Trophoblast cell (in vitro differentiated cells and primary cell): ENCODE results near the gene PSMF1.

Source experiments
- DNase-seq, 2 donors: peaks; one replicate each; pipeline ENCODE4 v3.0.0-alpha.2; 2016
- H2AFZ ChIP-seq: 2 replicates; pipeline ENCODE4 v1.6.1; 2013; ENCODE audit warnings: low read length, moderate library complexity, mild to moderate bottlenecking; ENCODE audit not compliant: insufficient read depth, poor library complexity
- H2AK5ac ChIP-seq: 2 replicates; pipeline ENCODE4 v1.6.1; 2013; ENCODE audit warnings: mild to moderate bottlenecking, low read length
- H2BK120ac ChIP-seq: 2 replicates; pipeline ENCODE4 v1.6.1; 2013; ENCODE audit warnings: low read length, mild to moderate bottlenecking, moderate library complexity; ENCODE audit not compliant: insufficient read depth, poor library complexity
- H2BK12ac ChIP-seq: 2 replicates; pipeline ENCODE4 v1.6.1; 2013; ENCODE audit warnings: mild to moderate bottlenecking, low read length, moderate library complexity
- H2BK5ac ChIP-seq: 2 replicates; pipeline ENCODE4 v1.6.1; 2013; ENCODE audit warnings: low read length, low read depth, moderate library complexity, mild to moderate bottlenecking; ENCODE audit not compliant: poor library complexity
- H3K14ac ChIP-seq: 2 replicates; pipeline ENCODE4 v1.6.1; 2013; ENCODE audit warnings: mild to moderate bottlenecking, low read length
- H3K18ac ChIP-seq: 2 replicates; pipeline ENCODE4 v1.6.1; 2013; ENCODE audit warnings: mild to moderate bottlenecking, low read length
- H3K23ac ChIP-seq: 2 replicates; pipeline ENCODE4 v1.6.1; 2013; ENCODE audit warnings: low read length
- H3K27ac ChIP-seq: 2 replicates; pipeline ENCODE4 v1.5.1; 2013; ENCODE audit warnings: low read depth, mild to moderate bottlenecking, inconsistent platforms, low read length, moderate library complexity
- H3K27me3 ChIP-seq: 2 replicates; pipeline ENCODE4 v1.6.1; 2013; ENCODE audit warnings: inconsistent platforms, mild to moderate bottlenecking, low read length, moderate library complexity; ENCODE audit not compliant: insufficient read depth
- H3K36me3 ChIP-seq, 2 experiments: 1 replicate in 1 of 2; 2 replicates in 1 of 2; pipeline ENCODE4 v1.6.1; 2013; ENCODE audit warnings: low read length in 2 of 2, mild to moderate bottlenecking in 2 of 2, moderate library complexity in 1 of 2; ENCODE audit not compliant: insufficient read depth in 2 of 2, control insufficient read depth in 1 of 2
- H3K4ac ChIP-seq: 2 replicates; pipeline ENCODE4 v1.6.1; 2013; ENCODE audit warnings: low read depth, mild to moderate bottlenecking, low read length, moderate library complexity
- H3K4me1 ChIP-seq, 2 experiments: 1 replicate in 1 of 2; 2 replicates in 1 of 2; pipeline ENCODE4 v1.6.1; 2013; ENCODE audit warnings: low read length in 2 of 2, mild to moderate bottlenecking in 2 of 2, moderate library complexity in 1 of 2; ENCODE audit not compliant: insufficient read depth in 2 of 2, control insufficient read depth in 1 of 2
- H3K4me2 ChIP-seq: 2 replicates; pipeline ENCODE4 v1.6.1; 2013; ENCODE audit warnings: inconsistent platforms, mild to moderate bottlenecking, low read length, moderate library complexity
- H3K4me3 ChIP-seq: 2 replicates; pipeline ENCODE4 v1.5.1; 2013; ENCODE audit warnings: mild to moderate bottlenecking, low read depth, low read length, inconsistent platforms
- H3K79me1 ChIP-seq: one replicate; pipeline ENCODE4 v1.6.1; 2013; ENCODE audit warnings: low read length
- H3K79me2 ChIP-seq: 2 replicates; pipeline ENCODE4 v1.6.1; 2013; ENCODE audit warnings: low read length, mild to moderate bottlenecking; ENCODE audit not compliant: control insufficient read depth, insufficient read depth, poor library complexity
- H3K9ac ChIP-seq: 2 replicates; pipeline ENCODE4 v1.6.1; 2013; ENCODE audit warnings: mild to moderate bottlenecking, low read length
- H3K9me3 ChIP-seq: 2 replicates; pipeline ENCODE4 v1.6.1; 2013; ENCODE audit warnings: low read depth, mild to moderate bottlenecking, control low read depth, inconsistent platforms, low read length; ENCODE audit not compliant: insufficient read depth
- H4K12ac ChIP-seq: 2 replicates; pipeline ENCODE4 v1.6.1; 2013; ENCODE audit warnings: low read depth, mild to moderate bottlenecking, low read length, moderate library complexity
- H4K8ac ChIP-seq: 2 replicates; pipeline ENCODE4 v1.6.1; 2013; ENCODE audit warnings: low read depth, mild to moderate bottlenecking, low read length, moderate library complexity
- H4K91ac ChIP-seq: one replicate; pipeline ENCODE4 v1.6.1; 2013; ENCODE audit warnings: low read depth, mild to moderate bottlenecking, low read length, moderate library complexity
- WGBS: extraction: QIAGEN DNeasy Blood & Tissue Kit; methylation state at CpG from one replicate; pipeline ENCODE4 v1.1.7; 2013; ENCODE audit warnings: missing lambda C conversion rate; ENCODE audit not compliant: insufficient read length, insufficient coverage; ENCODE audit errors: extremely low coverage; 5-methylcytosine and 5-hydroxymethylcytosine counted together

The PSMF1 gene

DNA sequence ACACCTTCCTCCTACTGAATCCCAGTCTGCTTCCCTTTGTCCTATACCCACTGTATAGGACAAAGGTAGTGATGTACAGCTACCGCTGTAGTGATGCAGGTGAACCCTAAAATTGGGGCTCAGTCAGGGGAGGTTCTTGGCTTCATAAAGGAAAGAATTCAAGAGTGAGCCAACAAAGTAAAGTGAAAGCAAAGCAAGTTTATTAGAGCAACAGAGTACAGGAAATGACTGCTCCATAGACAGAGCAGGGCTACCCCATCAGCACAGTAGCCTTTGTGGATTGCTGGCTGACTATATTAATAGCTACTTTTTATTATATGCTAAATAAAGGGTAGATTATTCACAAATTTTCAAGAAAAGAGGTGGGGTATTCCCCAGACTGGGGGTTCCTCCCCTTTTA is 81.6 kb downstream of the PSMF1 start:
- Histone ChIP-seq H4K91ac (no peak overlapping the region), H3K4me1 (no peaks in the 10 kb centered on the region), H2BK5ac (no peak overlapping the region), H4K12ac (no peak overlapping the region), H3K23ac (no peak overlapping the region), H3K27ac (no peak overlapping the region), H3K9me3 (no peaks in the 10 kb centered on the region), H3K18ac (no peak overlapping the region), H3K79me2 (no peaks in the 10 kb centered on the region), H3K36me3 (no peaks in the 10 kb centered on the region), H2AFZ (no peak overlapping the region), H3K4me3 (no peak overlapping the region), H3K27me3 (no peaks in the 10 kb centered on the region), H2AK5ac (no peak overlapping the region), H3K14ac (no peak overlapping the region), H2BK120ac (no peak overlapping the region), H3K79me1 (no peaks in the 10 kb centered on the region), H3K4ac (no peak overlapping the region), H3K9ac (no peak overlapping the region), H2BK12ac (no peak overlapping the region), H3K4me2 (no peak overlapping the region), H4K8ac (no peak overlapping the region)
- no peak for DNase-seq
- WGBS: no CpG with 5 or more reads among the region's 1 CpG

- no peak for DNase-seq
- Histone ChIP-seq H2BK5ac (no peak within 1 kb of the TSS), H3K27ac (no peak within 1 kb of the TSS), H2AK5ac (no peak within 1 kb of the TSS), H4K8ac (no peak within 1 kb of the TSS), H2BK12ac (no peak within 1 kb of the TSS), H3K4me3 (no peak within 1 kb of the TSS), H3K4ac (no peak within 1 kb of the TSS), H3K23ac (no peak within 1 kb of the TSS), H3K18ac (no peak within 1 kb of the TSS), H3K79me1 (no peaks in the 10 kb centered on the region), H3K79me2 (no peaks in the 10 kb centered on the region), H3K27me3 (no peaks in the 10 kb centered on the region), H2AFZ (no peak within 1 kb of the TSS), H3K36me3 (no peaks in the 10 kb centered on the region), H4K12ac (no peak within 1 kb of the TSS), H3K14ac (no peak within 1 kb of the TSS), H3K4me2 (no peak within 1 kb of the TSS), H3K9ac (no peak within 1 kb of the TSS), H2BK120ac (no peak within 1 kb of the TSS), H3K4me1 (no peaks in the 10 kb centered on the region), H4K91ac (no peak within 1 kb of the TSS), H3K9me3 (no peaks in the 10 kb centered on the region)
- no CpG with 5 or more reads among the region's 5 CpGs for WGBS
Measured at GRCh38 chr20:1202762-1203504, 84.5 kb downstream of the PSMF1 start, which contains the start of gene C20orf202. TSS of gene C20orf202 (plus strand) at chr20:1203454. CDS start at chr20:1203586, 132 bp downstream.

- H3K4ac ChIP-seq: no peak overlapping the region
- H4K91ac ChIP-seq: no peak overlapping the region
- no peaks in the 10 kb centered on the region for H3K79me1 ChIP-seq
- H2AFZ ChIP-seq: no peak overlapping the region
- no peaks in the 10 kb centered on the region for H3K4me1 ChIP-seq
- no peaks in the 10 kb centered on the region for H3K36me3 ChIP-seq
- no peak overlapping the region for H3K27ac ChIP-seq
- no peak overlapping the region for H4K8ac ChIP-seq
- DNase-seq: no peak
- H3K14ac ChIP-seq: no peak overlapping the region
- H2BK12ac ChIP-seq: no peak overlapping the region
- H3K4me3 ChIP-seq: no peak overlapping the region
- H2BK120ac ChIP-seq: no peak overlapping the region
- no peak overlapping the region for H3K18ac ChIP-seq
- WGBS: no CpG with 5 or more reads among the region's 5 CpGs
- H3K27me3 ChIP-seq: no peaks in the 10 kb centered on the region
- no peak overlapping the region for H3K23ac ChIP-seq
- H3K9me3 ChIP-seq: no peaks in the 10 kb centered on the region
- no peak overlapping the region for H2BK5ac ChIP-seq
- H3K9ac ChIP-seq: no peak overlapping the region
- no peak overlapping the region for H3K4me2 ChIP-seq
- H4K12ac ChIP-seq: no peak overlapping the region
- no peaks in the 10 kb centered on the region for H3K79me2 ChIP-seq
- H2AK5ac ChIP-seq: no peak overlapping the region
Measured at GRCh38 chr20:1203630-1204029, 85.2 kb downstream of the PSMF1 start.

DNA sequence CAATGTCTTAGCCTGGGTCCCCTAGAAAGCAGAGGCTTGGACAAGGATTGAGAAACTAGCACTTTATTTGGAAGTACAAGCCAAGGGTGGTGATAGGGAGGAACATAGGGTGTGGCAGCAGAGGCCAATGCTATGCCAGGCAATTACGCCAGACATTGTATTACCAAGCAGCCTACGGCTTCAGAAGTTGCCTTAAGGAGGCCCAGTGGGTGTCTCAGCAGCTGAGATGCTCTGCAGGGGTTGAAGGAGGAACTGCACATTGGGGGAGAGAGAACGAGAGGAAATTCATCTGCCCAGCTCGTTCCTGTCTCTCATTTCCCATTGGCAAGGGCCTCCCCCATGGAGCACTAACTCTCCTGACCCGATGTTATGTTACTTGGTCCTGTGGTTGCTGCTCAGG is 85.7 kb downstream of the PSMF1 start:
- H3K9ac ChIP-seq: no peak overlapping the region
- H3K4me2 ChIP-seq: no peak overlapping the region
- no CpG with 5 or more reads among the region's 5 CpGs for WGBS
- H2BK12ac ChIP-seq: no peak overlapping the region
- H3K4me3 ChIP-seq: no peak overlapping the region
- no peak overlapping the region for H2AK5ac ChIP-seq
- H3K14ac ChIP-seq: no peak overlapping the region
- no peak overlapping the region for H2AFZ ChIP-seq
- H3K27me3 ChIP-seq: no peaks in the 10 kb centered on the region
- no peak overlapping the region for H2BK5ac ChIP-seq
- H3K9me3 ChIP-seq: no peaks in the 10 kb centered on the region
- no peaks in the 10 kb centered on the region for H3K4me1 ChIP-seq
- H3K79me2 ChIP-seq: no peaks in the 10 kb centered on the region
- no peaks in the 10 kb centered on the region for H3K79me1 ChIP-seq
- no peak overlapping the region for H2BK120ac ChIP-seq
- H4K8ac ChIP-seq: no peak overlapping the region
- no peak for DNase-seq
- H3K4ac ChIP-seq: no peak overlapping the region
- H4K12ac ChIP-seq: no peak overlapping the region
- no peak overlapping the region for H3K18ac ChIP-seq
- H3K36me3 ChIP-seq: no peaks in the 10 kb centered on the region
- H3K27ac ChIP-seq: no peak overlapping the region
- H4K91ac ChIP-seq: no peak overlapping the region
- H3K23ac ChIP-seq: no peak overlapping the region
